UCSD-AML1 (cell line): Measurements from ENCODE around the gene SYVN1.
A peak's percentile ranks its signal among the peaks of the same experiment; 100 is the strongest.
"Not testable (repeated sequence)": the region's sequence is repeated elsewhere in the genome, so short reads cannot be mapped to it uniquely, and the experiment has no call there.

Experiments
- DNase-seq: peaks from one replicate; lab custom pipeline; 2025; ENCODE audit not compliant: unreplicated experiment; lab: John Stamatoyannopoulos, UW

The SYVN1 gene

GRCh38 chr11:65151331-65151899, 17.1 kb upstream of the SYVN1 start:
- no peak for DNase-seq

GRCh38 chr11:65150509-65151299, 16.4 kb upstream of the SYVN1 start:
- DNase-seq: peak; percentile 80

- DNase-seq: not testable (repeated sequence)
These were observed 15.8 kb upstream of the SYVN1 start for GRCh38 chr11:65150131-65150508.

GRCh38 chr11:65148657-65149056, 14.3 kb upstream of the SYVN1 start:
- no peak for DNase-seq

GRCh38 chr11:65147352-65148075, 13.2 kb upstream of the SYVN1 start:
- no peak for DNase-seq

GRCh38 chr11:65141896-65142494, 7.7 kb upstream of the SYVN1 start:
- DNase-seq: no peak

GRCh38 chr11:65136515-65137096, 2.3 kb upstream of the SYVN1 start:
- no peak for DNase-seq

- DNase-seq: no peak
These were observed 1.4 kb upstream of the SYVN1 start for GRCh38 chr11:65135633-65136145.

- DNase-seq: peak; percentile 85
These were observed 773 bp upstream of the SYVN1 start for GRCh38 chr11:65134952-65135632.

- no peak for DNase-seq
These were observed 595 bp downstream of the SYVN1 start for GRCh38 chr11:65133724-65134123.

GRCh38 chr11:65132988-65133700, 1.2 kb downstream of the SYVN1 start:
- no peak for DNase-seq

- no peak for DNase-seq
These were observed 1.9 kb downstream of the SYVN1 start for GRCh38 chr11:65132238-65132987.

- no peak for DNase-seq
These were observed 2.5 kb downstream of the SYVN1 start for GRCh38 chr11:65131895-65132237.

- no peak for DNase-seq
These were observed 2.9 kb downstream of the SYVN1 start for GRCh38 chr11:65131417-65131776.

- no peak for DNase-seq
These were observed 3.5 kb downstream of the SYVN1 start for GRCh38 chr11:65130631-65131416.

- no peak for DNase-seq
These were observed 4.5 kb downstream of the SYVN1 start for GRCh38 chr11:65129649-65130441.

GRCh38 chr11:65128182-65129145, 5.9 kb downstream of the SYVN1 start:
- DNase-seq: no peak
